Thyroid gland (tissue), 4 donors: ENCODE measurements around the gene APCDD1L. TPM values are rescaled to one million over a fixed set of nuclear protein-coding genes. Genes with fewer than 3 reads are reported as not detected.

Experiments
- DNase-seq, 2 donors: peaks; one replicate each; pipeline ENCODE4 v3.0.0-alpha.2; 2019
- H3K27ac ChIP-seq, 3 donors: fragments of 200-600 bp; sonication (generic); 1 replicate in 2 of 3; 2 replicates in 1 of 3; pipeline ENCODE4 v1.5.1; 2016 to 2019; ENCODE audit warnings: mild to moderate bottlenecking in 1 of 3, moderate library complexity in 1 of 3
- H3K27me3 ChIP-seq: fragments of 200-600 bp; sonication (generic); one replicate; pipeline ENCODE4 v1.5.1; 2019
- H3K36me3 ChIP-seq, 2 donors: fragments of 200-600 bp; sonication (generic); one replicate each; pipeline ENCODE4 v1.5.1; 2016 to 2019
- H3K4me1 ChIP-seq, 2 donors: fragments of 200-600 bp; sonication (generic); one replicate each; pipeline ENCODE4 v1.5.1; 2017 to 2019
- H3K4me3 ChIP-seq, 3 donors: fragments of 200-600 bp; sonication (generic); replicated peaks in 1 of 3; 1 replicate in 2 of 3; 2 replicates in 1 of 3; pipeline ENCODE4 v1.5.1; 2016; ENCODE audit warnings: mild to moderate bottlenecking in 1 of 3
- H3K9me3 ChIP-seq: fragments of 200-600 bp; sonication (generic); one replicate; pipeline ENCODE4 v1.5.1; 2017
- POLR2A ChIP-seq, 2 donors: fragments of 450-650 bp; IDR thresholded peaks; one replicate each; pipeline ENCODE4 v1.6.1; 2017; ENCODE audit warnings: antibody characterized with exemption in 2 of 2, mild to moderate bottlenecking in 2 of 2, moderate library complexity in 1 of 2
- WGBS, 2 donors: methylation state at CpG; one replicate each; pipeline ENCODE4 v1.1.5; 2017; 5-methylcytosine and 5-hydroxymethylcytosine counted together
- intact Hi-C: fragments of 100-400 bp; cut with DNase I; formaldehyde crosslinking; loops from one replicate; pipeline ENCODE4 v1.15.1; 2023
- total RNA-seq, 4 donors: library from RNA; depleted of rRNA; stranded (reverse); fragments of >200 nt; gene quantifications; one replicate each; pipeline ENCODE4 v1.2.3, GENCODE V29; 2016
- TF ChIP-seq, protein P1 (sequence below), 6 experiments: fragments of 200-600 bp in 3 of 6; fragments of 450-650 bp in 3 of 6; sonication (generic) in 3 of 6; IDR thresholded peaks; one replicate each; pipeline ENCODE4 v1.5.1; 2016 to 2019; ENCODE audit warnings: antibody characterized with exemption in 6 of 6, mild to moderate bottlenecking in 2 of 6, inconsistent platforms in 1 of 6, moderate library complexity in 1 of 6

Gene APCDD1L
- under 1 TPM in 1 of 4 donors, not detected in 3; 0.11 TPM for total RNA-seq

DNA sequence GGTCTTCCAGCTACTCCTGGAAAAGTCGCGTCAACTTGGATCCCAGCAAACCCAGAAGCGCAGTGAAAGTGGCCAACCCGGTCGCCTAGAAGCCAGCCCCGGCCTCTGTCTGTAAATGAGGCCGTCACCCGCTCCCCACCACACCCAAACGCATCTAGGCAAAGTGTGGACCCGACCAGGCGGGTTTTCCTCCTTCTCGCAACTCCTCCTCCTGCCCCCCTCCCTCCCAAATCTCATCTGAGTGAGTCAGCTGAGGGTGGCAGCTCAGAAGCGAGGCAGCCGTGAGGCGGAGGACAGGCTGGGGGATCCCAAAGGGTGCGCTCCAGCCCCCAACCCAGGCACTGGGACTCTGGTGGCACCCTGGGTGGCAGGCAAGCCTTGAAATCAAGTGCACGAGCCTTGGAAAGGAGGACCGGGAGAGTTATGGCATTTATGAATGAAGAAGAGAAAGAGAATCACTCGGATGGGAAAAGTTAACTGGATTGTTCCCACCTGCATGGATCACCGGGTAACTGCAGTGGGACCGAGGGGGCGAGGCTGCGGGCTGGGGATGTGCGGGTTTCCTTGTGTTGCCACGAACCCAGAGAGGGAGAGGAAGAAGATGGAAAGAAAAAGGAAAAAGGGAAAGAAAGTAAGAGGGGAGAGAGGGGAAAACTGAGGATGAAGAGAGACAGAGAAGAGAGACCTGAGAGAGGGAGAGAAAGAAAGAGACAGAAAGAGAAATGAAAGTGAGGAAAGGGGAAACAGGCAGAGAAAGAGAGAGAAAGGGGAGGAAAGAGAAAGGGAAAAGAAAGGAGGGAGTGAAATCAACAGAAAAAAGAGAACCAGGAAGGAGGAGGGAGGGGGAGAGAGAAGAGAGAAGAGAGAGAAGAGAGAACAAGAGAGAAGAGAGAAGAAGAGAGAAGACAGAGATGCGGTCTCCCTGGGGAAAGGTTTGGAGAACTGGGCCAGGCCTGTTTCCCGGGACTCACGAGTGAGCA, at the start of gene APCDD1L:
TSS of gene APCDD1L (minus strand) at position 167 of the 980 bp plus-strand sequence. CDS start 692 bp downstream, outside the sequence.
- Histone ChIP-seq H3K27me3 (peaks cover 3% of the 10 kb centered on the region), H3K27ac (no peak within 1 kb of the TSS), H3K4me1 (no peaks in the 10 kb centered on the region), H3K36me3 (no peaks in the 10 kb centered on the region), H3K9me3 (no peaks in the 10 kb centered on the region), H3K4me3 (no peak within 1 kb of the TSS)
- TF ChIP-seq, protein P1, sequence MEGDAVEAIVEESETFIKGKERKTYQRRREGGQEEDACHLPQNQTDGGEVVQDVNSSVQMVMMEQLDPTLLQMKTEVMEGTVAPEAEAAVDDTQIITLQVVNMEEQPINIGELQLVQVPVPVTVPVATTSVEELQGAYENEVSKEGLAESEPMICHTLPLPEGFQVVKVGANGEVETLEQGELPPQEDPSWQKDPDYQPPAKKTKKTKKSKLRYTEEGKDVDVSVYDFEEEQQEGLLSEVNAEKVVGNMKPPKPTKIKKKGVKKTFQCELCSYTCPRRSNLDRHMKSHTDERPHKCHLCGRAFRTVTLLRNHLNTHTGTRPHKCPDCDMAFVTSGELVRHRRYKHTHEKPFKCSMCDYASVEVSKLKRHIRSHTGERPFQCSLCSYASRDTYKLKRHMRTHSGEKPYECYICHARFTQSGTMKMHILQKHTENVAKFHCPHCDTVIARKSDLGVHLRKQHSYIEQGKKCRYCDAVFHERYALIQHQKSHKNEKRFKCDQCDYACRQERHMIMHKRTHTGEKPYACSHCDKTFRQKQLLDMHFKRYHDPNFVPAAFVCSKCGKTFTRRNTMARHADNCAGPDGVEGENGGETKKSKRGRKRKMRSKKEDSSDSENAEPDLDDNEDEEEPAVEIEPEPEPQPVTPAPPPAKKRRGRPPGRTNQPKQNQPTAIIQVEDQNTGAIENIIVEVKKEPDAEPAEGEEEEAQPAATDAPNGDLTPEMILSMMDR (IDR thresholded peaks at IDR 0.05), result no peak
- TF ChIP-seq POLR2A (IDR thresholded peaks at IDR 0.05), result no peak
- WGBS, 2 donors, result 21 to 22% methylated on average over 21 to 26 of the region's 28 CpGs
- DNase-seq, result no peak
- intact Hi-C loops, result no loop called here

DNA sequence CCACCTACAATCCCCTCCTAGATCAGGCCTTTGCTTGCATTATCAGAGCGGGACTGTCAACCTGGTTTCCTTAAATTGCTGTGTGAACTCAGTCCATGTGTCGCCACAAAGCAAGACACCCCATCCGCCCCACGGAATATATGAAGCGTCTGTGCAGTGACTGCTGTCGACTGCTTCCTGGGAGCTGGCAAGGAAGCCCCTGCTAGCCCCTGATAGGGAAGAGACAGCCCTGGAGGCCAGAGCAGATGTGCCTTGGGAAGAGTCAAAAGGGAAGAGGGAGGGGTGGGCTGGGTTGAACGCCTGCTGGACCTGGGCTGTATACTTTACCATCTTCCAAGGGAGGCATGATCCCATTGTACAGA, 44.1 kb upstream of the APCDD1L start:
- DNase-seq, result no peak
- no peak for TF ChIP-seq POLR2A (IDR thresholded peaks at IDR 0.05)
- TF ChIP-seq, protein P1 (IDR thresholded peaks at IDR 0.05), result no peak
- Histone ChIP-seq H3K27me3 (no peaks in the 10 kb centered on the region), H3K27ac (no peak overlapping the region), H3K4me1 (no peaks in the 10 kb centered on the region), H3K9me3 (no peaks in the 10 kb centered on the region), H3K4me3 (no peak overlapping the region), H3K36me3 (no peaks in the 10 kb centered on the region)
- WGBS, 2 donors, result 98 to 100% methylated on average over 7 of the region's 7 CpGs
- intact Hi-C loops, result no loop called here

DNA sequence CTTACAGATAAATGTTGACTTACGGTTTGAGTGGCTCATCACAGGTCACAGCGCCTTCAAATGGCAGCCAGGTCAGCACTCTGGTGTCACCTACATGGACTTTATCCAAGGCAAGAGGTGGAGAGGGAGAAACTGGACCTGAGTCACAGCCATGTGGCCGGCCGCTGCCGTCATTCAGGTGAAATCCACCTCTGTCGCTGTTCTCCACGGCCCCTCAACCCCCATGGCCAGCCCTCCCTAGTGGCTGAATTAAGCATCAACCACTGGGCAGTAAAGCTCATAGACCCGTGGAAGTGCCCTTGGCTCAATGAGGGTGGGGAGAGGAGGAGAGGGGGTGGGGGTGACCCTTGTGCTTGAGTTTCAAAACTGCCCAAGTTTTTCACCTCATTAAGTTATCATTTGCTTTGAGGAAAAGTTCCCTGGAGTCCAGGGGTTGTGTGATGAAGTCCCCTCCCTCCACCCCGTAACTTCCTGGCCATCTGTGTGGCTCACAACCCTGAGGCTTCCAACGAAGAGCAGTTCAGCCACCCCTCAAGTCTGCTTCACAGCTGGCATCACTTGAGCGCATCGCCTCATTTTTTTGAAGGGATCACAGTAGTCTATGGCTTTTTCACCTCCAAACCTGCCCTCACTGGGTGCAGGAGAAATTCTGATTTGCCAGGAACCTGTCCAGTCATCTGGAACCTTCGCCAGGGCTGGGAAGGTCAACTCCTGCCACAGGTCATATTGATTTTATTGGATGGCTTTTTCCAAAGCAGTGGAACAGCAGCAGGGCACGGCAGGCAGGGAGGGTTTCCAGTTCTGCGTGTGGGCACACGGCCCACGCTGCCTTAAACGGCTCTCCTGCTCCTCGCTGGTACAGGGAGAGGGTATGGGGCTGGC, 43.5 kb upstream of the APCDD1L start:
- H3K27ac ChIP-seq, result no peak overlapping the region
- no peaks in the 10 kb centered on the region for H3K4me1 ChIP-seq
- no peak for TF ChIP-seq POLR2A (IDR thresholded peaks at IDR 0.05)
- TF ChIP-seq, protein P1 (IDR thresholded peaks at IDR 0.05), result no peak

DNA sequence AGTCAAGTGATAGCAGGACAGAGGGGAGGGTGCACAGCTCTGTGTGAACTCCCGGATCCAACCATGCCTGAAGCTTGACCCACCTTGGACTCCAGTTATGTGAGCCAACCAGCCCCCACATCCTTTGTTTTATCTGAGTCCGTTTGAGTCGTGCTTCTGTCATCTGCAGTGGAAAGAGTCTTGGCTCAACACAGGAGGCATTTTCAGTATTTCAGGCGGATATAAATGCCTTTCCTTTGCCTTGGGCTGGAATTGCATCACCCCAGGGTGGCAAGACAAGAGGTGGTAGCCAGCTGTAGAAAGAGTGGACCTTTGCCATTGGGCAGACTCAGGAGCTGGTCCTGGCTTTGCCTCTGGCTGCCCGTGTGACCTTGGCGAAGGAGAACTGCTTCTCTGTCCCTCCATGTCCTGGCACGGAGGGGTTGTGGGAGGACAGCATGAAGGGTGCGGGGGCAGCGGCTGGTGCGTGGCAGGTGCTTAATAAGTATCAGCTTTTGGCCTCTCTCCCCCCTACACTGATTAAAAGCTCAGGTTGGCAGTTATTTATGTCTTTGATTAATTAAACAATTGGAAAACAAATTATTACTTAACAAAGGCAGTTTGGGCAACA, 42.6 kb upstream of the APCDD1L start:
- Histone ChIP-seq H3K27me3 (no peaks in the 10 kb centered on the region), H3K4me1 (no peaks in the 10 kb centered on the region), H3K4me3 (no peak overlapping the region), H3K9me3 (no peaks in the 10 kb centered on the region), H3K36me3 (no peaks in the 10 kb centered on the region), H3K27ac (no peak overlapping the region)
- DNase-seq, result no peak
- no peak for TF ChIP-seq POLR2A (IDR thresholded peaks at IDR 0.05)
- TF ChIP-seq, protein P1 (IDR thresholded peaks at IDR 0.05), result no peak
- 86 to 87% methylated on average over 10 of the region's 10 CpGs for WGBS, 2 donors
- intact Hi-C loops, result no loop called here

More for the DNA sequence above, 43.5 kb upstream of the APCDD1L start:
- no peaks in the 10 kb centered on the region for H3K36me3 ChIP-seq
- H3K4me3 ChIP-seq, result no peak overlapping the region
- H3K27me3 ChIP-seq, result no peaks in the 10 kb centered on the region
- no peaks in the 10 kb centered on the region for H3K9me3 ChIP-seq
- no peak for DNase-seq
- WGBS, 2 donors, result 73 to 83% methylated on average over 18 to 19 of the region's 19 CpGs
- intact Hi-C loops, result no loop called here
